GM12878 (cell line): ENCODE results near the gene CCNY.

Experiments
- EZH2 ChIP-seq: IDR thresholded peaks from 2 replicates; pipeline ENCODE4 v1.6.1; 2012; ENCODE audit warnings: low read depth, mild to moderate bottlenecking, control low read depth, inconsistent platforms, low read length, borderline replicate concordance; ENCODE audit not compliant: control insufficient read depth
- FOXK2 ChIP-seq: fragments of 450-650 bp; IDR thresholded peaks from 2 replicates; pipeline ENCODE4 v1.6.1; 2017; ENCODE audit warnings: mild to moderate bottlenecking, moderate library complexity
- NFIC ChIP-seq: IDR thresholded peaks from 2 replicates; pipeline ENCODE4 v1.6.1; 2012; ENCODE audit warnings: low read depth, mild to moderate bottlenecking, inconsistent platforms, low read length, moderate library complexity
- POLR2A ChIP-seq: IDR thresholded peaks from 2 replicates; pipeline ENCODE4 v1.6.1; 2011; ENCODE audit warnings: low read depth, mild to moderate bottlenecking, low read length
- RAD21 ChIP-seq: IDR thresholded peaks from 2 replicates; pipeline ENCODE4 v1.6.1; 2011; ENCODE audit warnings: mild to moderate bottlenecking, low read depth, low read length, moderate library complexity; ENCODE audit not compliant: insufficient read depth
- SMARCA5 ChIP-seq: fragments of 450-650 bp; IDR thresholded peaks from 2 replicates; pipeline ENCODE4 v1.6.1; 2017; ENCODE audit warnings: mild to moderate bottlenecking
- SPI1 ChIP-seq: IDR thresholded peaks from 2 replicates; pipeline ENCODE4 v1.6.1; 2011; ENCODE audit warnings: low read depth, mild to moderate bottlenecking, low read length, moderate library complexity, borderline replicate concordance; ENCODE audit not compliant: insufficient read depth
- TAF1 ChIP-seq: IDR thresholded peaks from 2 replicates; pipeline ENCODE4 v1.6.1; 2011; ENCODE audit warnings: mild to moderate bottlenecking, low read depth, low read length, borderline replicate concordance
- TCF7 ChIP-seq: IDR thresholded peaks from 2 replicates; pipeline ENCODE4 v1.6.1; 2014; ENCODE audit warnings: antibody characterized with exemption, borderline replicate concordance
- TF ChIP-seq, protein P1 (sequence below): IDR thresholded peaks from 2 replicates; pipeline ENCODE4 v1.6.1; 2012; ENCODE audit warnings: low read length, inconsistent platforms
- TF ChIP-seq, protein P2 (sequence below): IDR thresholded peaks from 2 replicates; pipeline ENCODE4 v1.6.1; 2012; ENCODE audit warnings: mild to moderate bottlenecking, low read depth, low read length

DNA sequence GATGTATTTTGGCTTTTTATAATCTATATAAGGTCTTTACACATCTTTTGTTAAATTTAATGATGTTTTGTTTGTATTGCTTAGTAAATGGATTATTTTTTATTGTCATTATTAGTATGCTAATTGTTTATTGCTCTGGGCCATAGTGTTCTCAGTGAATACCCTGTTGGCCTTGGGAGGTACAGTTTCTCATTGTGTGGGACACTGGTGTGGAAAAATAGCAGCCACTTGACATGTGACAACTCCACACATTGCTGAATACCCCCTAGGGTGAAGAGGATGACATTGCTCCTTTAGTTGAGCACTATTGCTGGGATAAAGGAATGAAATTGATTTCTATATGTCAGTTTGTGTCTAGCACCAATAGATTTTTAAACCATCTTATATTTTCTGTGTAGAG is 130.9 kb downstream of the CCNY start:
- TF ChIP-seq TAF1 (no peak), POLR2A (no peak), FOXK2 (no peak), RAD21 (no peak), TCF7 (no peak), SMARCA5 (no peak), SPI1 (no peak), EZH2 (no peak), NFIC (no peak)
- TF ChIP-seq, protein P1, sequence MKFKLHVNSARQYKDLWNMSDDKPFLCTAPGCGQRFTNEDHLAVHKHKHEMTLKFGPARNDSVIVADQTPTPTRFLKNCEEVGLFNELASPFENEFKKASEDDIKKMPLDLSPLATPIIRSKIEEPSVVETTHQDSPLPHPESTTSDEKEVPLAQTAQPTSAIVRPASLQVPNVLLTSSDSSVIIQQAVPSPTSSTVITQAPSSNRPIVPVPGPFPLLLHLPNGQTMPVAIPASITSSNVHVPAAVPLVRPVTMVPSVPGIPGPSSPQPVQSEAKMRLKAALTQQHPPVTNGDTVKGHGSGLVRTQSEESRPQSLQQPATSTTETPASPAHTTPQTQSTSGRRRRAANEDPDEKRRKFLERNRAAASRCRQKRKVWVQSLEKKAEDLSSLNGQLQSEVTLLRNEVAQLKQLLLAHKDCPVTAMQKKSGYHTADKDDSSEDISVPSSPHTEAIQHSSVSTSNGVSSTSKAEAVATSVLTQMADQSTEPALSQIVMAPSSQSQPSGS = no peak
- TF ChIP-seq, protein P2, sequence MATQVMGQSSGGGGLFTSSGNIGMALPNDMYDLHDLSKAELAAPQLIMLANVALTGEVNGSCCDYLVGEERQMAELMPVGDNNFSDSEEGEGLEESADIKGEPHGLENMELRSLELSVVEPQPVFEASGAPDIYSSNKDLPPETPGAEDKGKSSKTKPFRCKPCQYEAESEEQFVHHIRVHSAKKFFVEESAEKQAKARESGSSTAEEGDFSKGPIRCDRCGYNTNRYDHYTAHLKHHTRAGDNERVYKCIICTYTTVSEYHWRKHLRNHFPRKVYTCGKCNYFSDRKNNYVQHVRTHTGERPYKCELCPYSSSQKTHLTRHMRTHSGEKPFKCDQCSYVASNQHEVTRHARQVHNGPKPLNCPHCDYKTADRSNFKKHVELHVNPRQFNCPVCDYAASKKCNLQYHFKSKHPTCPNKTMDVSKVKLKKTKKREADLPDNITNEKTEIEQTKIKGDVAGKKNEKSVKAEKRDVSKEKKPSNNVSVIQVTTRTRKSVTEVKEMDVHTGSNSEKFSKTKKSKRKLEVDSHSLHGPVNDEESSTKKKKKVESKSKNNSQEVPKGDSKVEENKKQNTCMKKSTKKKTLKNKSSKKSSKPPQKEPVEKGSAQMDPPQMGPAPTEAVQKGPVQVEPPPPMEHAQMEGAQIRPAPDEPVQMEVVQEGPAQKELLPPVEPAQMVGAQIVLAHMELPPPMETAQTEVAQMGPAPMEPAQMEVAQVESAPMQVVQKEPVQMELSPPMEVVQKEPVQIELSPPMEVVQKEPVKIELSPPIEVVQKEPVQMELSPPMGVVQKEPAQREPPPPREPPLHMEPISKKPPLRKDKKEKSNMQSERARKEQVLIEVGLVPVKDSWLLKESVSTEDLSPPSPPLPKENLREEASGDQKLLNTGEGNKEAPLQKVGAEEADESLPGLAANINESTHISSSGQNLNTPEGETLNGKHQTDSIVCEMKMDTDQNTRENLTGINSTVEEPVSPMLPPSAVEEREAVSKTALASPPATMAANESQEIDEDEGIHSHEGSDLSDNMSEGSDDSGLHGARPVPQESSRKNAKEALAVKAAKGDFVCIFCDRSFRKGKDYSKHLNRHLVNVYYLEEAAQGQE = no peak
